Gastroesophageal sphincter (tissue), 3 donors: ENCODE data around the gene MSRB2.

Source experiments
- CTCF ChIP-seq, 4 experiments: fragments of 200-600 bp in 2 of 4; fragments of 450-650 bp in 2 of 4; sonication (generic) in 1 of 4; IDR thresholded peaks; one replicate each; pipeline ENCODE4 v1.5.1; 2017 to 2019; ENCODE audit warnings: antibody characterized with exemption in 4 of 4, mild to moderate bottlenecking in 2 of 4, moderate library complexity in 2 of 4
- EP300 ChIP-seq: sonication (generic); formaldehyde crosslinking; IDR thresholded peaks from one replicate; pipeline ENCODE4 v1.6.1; 2017; ENCODE audit warnings: antibody characterized with exemption, mild to moderate bottlenecking
- POLR2A ChIP-seq, 2 donors: fragments of 450-650 bp; IDR thresholded peaks; one replicate each; pipeline ENCODE4 v1.6.1; 2017; ENCODE audit warnings: antibody characterized with exemption in 2 of 2, mild to moderate bottlenecking in 2 of 2, moderate library complexity in 1 of 2

- no peak for TF ChIP-seq CTCF (IDR thresholded peaks at IDR 0.05)
- no peak for TF ChIP-seq EP300
- TF ChIP-seq POLR2A (IDR thresholded peaks at IDR 0.05) = no peak
Observed at GRCh38 chr10:23148214-23148613, 52.8 kb downstream of the MSRB2 start.
